C4-2B (cell line): ENCODE data around the gene CNTN6.

Experiments
- H3K27ac ChIP-seq: fragments of 450-650 bp; 2 replicates; pipeline ENCODE4 v1.5.1; 2017
- CTCF ChIP-seq: fragments of 450-650 bp; conservative IDR thresholded peaks from 2 replicates; pipeline ENCODE4 v1.5.1; 2017; ENCODE audit warnings: mild to moderate bottlenecking
- ZFX ChIP-seq: fragments of 450-650 bp; IDR thresholded peaks from 2 replicates; pipeline ENCODE4 v1.6.1; 2017

The CNTN6 gene

GRCh38 chr3:1103525-1103924 lies 10.7 kb downstream of the CNTN6 start:
- H3K27ac ChIP-seq = no peak overlapping the region
- TF ChIP-seq CTCF (no peak), ZFX (no peak)

- no peak overlapping the region for H3K27ac ChIP-seq
- TF ChIP-seq CTCF (no peak), ZFX (no peak)
Observed at GRCh38 chr3:1117843-1118473, 25.1 kb downstream of the CNTN6 start.

GRCh38 chr3:1131166-1131565 lies 38.3 kb downstream of the CNTN6 start:
- TF ChIP-seq ZFX (no peak), CTCF (no peak)
- no peak overlapping the region for H3K27ac ChIP-seq

GRCh38 chr3:1135194-1135593 lies 42.4 kb downstream of the CNTN6 start:
- no peak for TF ChIP-seq ZFX
- TF ChIP-seq CTCF = no peak

GRCh38 chr3:1138036-1138435 lies 45.2 kb downstream of the CNTN6 start:
- TF ChIP-seq ZFX (no peak), CTCF (no peak)
- H3K27ac ChIP-seq = no peak overlapping the region

More at GRCh38 chr3:1135194-1135593, 42.4 kb downstream of the CNTN6 start:
- no peak overlapping the region for H3K27ac ChIP-seq

- H3K27ac ChIP-seq = no peak overlapping the region
- no peak for TF ChIP-seq ZFX
- no peak for TF ChIP-seq CTCF
Observed at GRCh38 chr3:1139071-1139470, 46.2 kb downstream of the CNTN6 start.

- TF ChIP-seq CTCF (no peak), ZFX (no peak)
Observed at GRCh38 chr3:1147326-1147725, 54.5 kb downstream of the CNTN6 start.

More at GRCh38 chr3:1147326-1147725, 54.5 kb downstream of the CNTN6 start:
- no peak overlapping the region for H3K27ac ChIP-seq
